Spleen (tissue), 11 donors: ENCODE measurements around the gene SEMA5B. TPM values are rescaled to one million over a fixed set of nuclear protein-coding genes. Genes with fewer than 3 reads are reported as not detected.

Experiments
- DNase-seq: peaks from one replicate; pipeline ENCODE4 v3.0.0-alpha.2; 2020
- H3K27ac ChIP-seq, 8 donors: fragments of 200-600 bp; sonication (generic) in 7 of 8; 1 replicate in 4 of 8; 2 replicates in 4 of 8; pipeline versions ENCODE4 v1.5.0 to v1.8.0; 2016 to 2021; ENCODE audit warnings: inconsistent platforms in 4 of 8, mild to moderate bottlenecking in 4 of 8, moderate library complexity in 1 of 8
- H3K27me3 ChIP-seq, 7 donors: fragments of 200-600 bp; sonication (generic) in 6 of 7; replicated peaks in 1 of 7; 1 replicate in 4 of 7; 2 replicates in 3 of 7; pipeline versions ENCODE4 v1.5.0 to v1.8.0; 2016 to 2021; ENCODE audit warnings: inconsistent platforms in 3 of 7, mild to moderate bottlenecking in 1 of 7
- H3K36me3 ChIP-seq, 6 donors: fragments of 200-600 bp; sonication (generic) in 5 of 6; 1 replicate in 4 of 6; 2 replicates in 2 of 6; pipeline versions ENCODE4 v1.5.0 to v1.8.0; 2016 to 2021; ENCODE audit warnings: inconsistent platforms in 2 of 6
- H3K4me1 ChIP-seq, 6 donors: fragments of 200-600 bp; sonication (generic) in 5 of 6; 1 replicate in 3 of 6; 2 replicates in 3 of 6; pipeline versions ENCODE4 v1.5.0 to v1.8.0; 2016 to 2021; ENCODE audit warnings: inconsistent platforms in 3 of 6
- H3K4me3 ChIP-seq, 8 donors: fragments of 200-600 bp; sonication (generic) in 7 of 8; 1 replicate in 4 of 8; 2 replicates in 4 of 8; pipeline versions ENCODE4 v1.5.0 to v1.8.0; 2016 to 2021; ENCODE audit warnings: inconsistent platforms in 4 of 8, mild to moderate bottlenecking in 4 of 8, moderate library complexity in 2 of 8
- H3K9me3 ChIP-seq, 8 donors: fragments of 200-600 bp; sonication (generic) in 7 of 8; 1 replicate in 4 of 8; 2 replicates in 4 of 8; pipeline versions ENCODE4 v1.5.0 to v1.8.0; 2016 to 2021; ENCODE audit warnings: inconsistent platforms in 4 of 8
- CTCF ChIP-seq, 11 experiments: fragments of 200-600 bp in 7 of 11; fragments of 450-650 bp in 4 of 11; sonication (generic) in 4 of 11; IDR thresholded peaks in 8 of 11; conservative IDR thresholded peaks in 3 of 11; 1 replicate in 7 of 11; 2 replicates in 4 of 11; pipeline versions ENCODE4 v1.4.0 to v1.8.0; 2016 to 2021; ENCODE audit warnings: antibody characterized with exemption in 11 of 11, inconsistent platforms in 4 of 11, mild to moderate bottlenecking in 1 of 11
- POLR2A ChIP-seq, 3 donors: fragments of 450-650 bp; IDR thresholded peaks; one replicate each; pipeline ENCODE4 v1.5.1; 2017; ENCODE audit warnings: antibody characterized with exemption in 3 of 3, mild to moderate bottlenecking in 1 of 3
- POLR2AphosphoS5 ChIP-seq, 3 donors: sonication (generic); formaldehyde crosslinking; IDR thresholded peaks; one replicate each; pipeline ENCODE4 v1.5.1; 2017; ENCODE audit warnings: antibody characterized with exemption in 3 of 3
- WGBS, 5 donors: extraction: QIAGEN DNeasy Blood & Tissue Kit in 3 of 5; methylation state at CpG; one replicate each; pipeline versions ENCODE4 v1.1.5 to v1.1.7; 2013 to 2018; 5-methylcytosine and 5-hydroxymethylcytosine counted together
- intact Hi-C: fragments of 100-400 bp; cut with DNase I; formaldehyde crosslinking; loops from one replicate; pipeline ENCODE4 v1.15.0; 2023; ENCODE audit warnings: low total_unique reads
- polyA plus RNA-seq, 3 donors: library from polyadenylated mRNA; stranded (reverse); fragments of 200-250 nt; gene quantifications; one replicate each; pipeline ENCODE4 v1.2.1, GENCODE V29; 2013
- total RNA-seq, 7 donors: library from RNA; depleted of rRNA in 3 of 7; stranded (reverse); fragments of >200 nt in 3 of 7; fragmentation: NEBNext Ultra II Directional in 4 of 7; extraction: Animal tissue kit (Norgen Biotek cat#: 25700) in 4 of 7; gene quantifications; one replicate each; pipeline versions ENCODE4 v1.1.0 to v1.2.1, GENCODE V29; 2016 to 2021
- donor health status: healthy with polysubstance abuse.
- donor health status: DM: no; HTN: no; CAD: no; lungs with moderate emphysema.
- donor health status: DM: no; HTN: no; CAD: no.
- donor health status: Bipolar disorder and iron deficiency.
- donor health status: healthy.
- donor health status: DM: no; HTN: no; CAD: no.
- donor health status: DM: yes; HTN: yes; CAD: no.

Gene SEMA5B
- total and polyA plus RNA-seq, 10 donors: 0.09 to 0.63 (median 0.41) TPM; not detected in 3

GRCh38 chr3:122978569-122978968 lies 49.0 kb downstream of the SEMA5B start:
- Histone ChIP-seq H3K27me3 (no peaks in the 10 kb centered on the region), H3K9me3 (no peaks in the 10 kb centered on the region), H3K36me3 (no peaks in the 10 kb centered on the region), H3K27ac (no peak overlapping the region), H3K4me3 (no peak overlapping the region), H3K4me1 (peaks cover 0 to 33% (median 20%) of the 10 kb centered on the region in 6 donors)
- WGBS, 5 donors: 74 to 86% (median 86%) methylated on average over 6 of the region's 6 CpGs
- TF ChIP-seq CTCF (IDR thresholded peaks at IDR 0.05 in 8 of 11, conservative IDR thresholded peaks at IDR 0.05 in 3 of 11) (no peak), POLR2A (IDR thresholded peaks at IDR 0.05) (no peak), POLR2AphosphoS5 (IDR thresholded peaks at IDR 0.05) (no peak)
- no peak for DNase-seq
- intact Hi-C loops: no loop called here

GRCh38 chr3:122977746-122978466 lies 49.7 kb downstream of the SEMA5B start:
- no peaks in the 10 kb centered on the region for H3K9me3 ChIP-seq
- H3K4me3 ChIP-seq: no peak overlapping the region
- 79 to 95% (median 85%) methylated on average over 7 to 14 of the region's 14 CpGs for WGBS, 5 donors
- DNase-seq: no peak
- H3K27ac ChIP-seq: no peak overlapping the region
- intact Hi-C loops: no loop called here
- H3K4me1 ChIP-seq: peaks cover 0 to 33% (median 20%) of the 10 kb centered on the region in 6 donors
- TF ChIP-seq POLR2AphosphoS5 (IDR thresholded peaks at IDR 0.05) (no peak), POLR2A (IDR thresholded peaks at IDR 0.05) (no peak)
- no peaks in the 10 kb centered on the region for H3K27me3 ChIP-seq
- H3K36me3 ChIP-seq: no peaks in the 10 kb centered on the region

- 27 to 45% (median 39%) methylated on average over 4 of the region's 4 CpGs for WGBS, 5 donors
- no peak overlapping the region for H3K27ac ChIP-seq
- no peak for DNase-seq
These were observed 51.7 kb downstream of the SEMA5B start for GRCh38 chr3:122975924-122976293.

GRCh38 chr3:122975163-122975923 lies 52.2 kb downstream of the SEMA5B start:
- DNase-seq: no peak
- 17 to 33% (median 17%) methylated on average over 12 of the region's 12 CpGs for WGBS, 5 donors
- Histone ChIP-seq H3K36me3 (no peaks in the 10 kb centered on the region), H3K9me3 (no peaks in the 10 kb centered on the region), H3K4me1 (peaks cover 0 to 28% (median 15%) of the 10 kb centered on the region in 6 donors), H3K27ac (no peak overlapping the region), H3K4me3 (no peak overlapping the region), H3K27me3 (no peaks in the 10 kb centered on the region)
- intact Hi-C loops: no loop called here
- TF ChIP-seq POLR2A (IDR thresholded peaks at IDR 0.05) (no peak), POLR2AphosphoS5 (IDR thresholded peaks at IDR 0.05) (no peak), CTCF (IDR thresholded peaks at IDR 0.05 in 8 of 11, conservative IDR thresholded peaks at IDR 0.05 in 3 of 11) (no peak)

More at GRCh38 chr3:122975924-122976293, 51.7 kb downstream of the SEMA5B start:
- Histone ChIP-seq H3K27me3 (no peaks in the 10 kb centered on the region), H3K9me3 (no peaks in the 10 kb centered on the region), H3K4me3 (no peak overlapping the region), H3K36me3 (no peaks in the 10 kb centered on the region), H3K4me1 (peaks cover 0 to 28% (median 15%) of the 10 kb centered on the region in 6 donors)
- no peak for TF ChIP-seq CTCF (IDR thresholded peaks at IDR 0.05 in 8 of 11, conservative IDR thresholded peaks at IDR 0.05 in 3 of 11)
- no peak for TF ChIP-seq POLR2AphosphoS5 (IDR thresholded peaks at IDR 0.05)
- no peak for TF ChIP-seq POLR2A (IDR thresholded peaks at IDR 0.05)
- intact Hi-C loops: no loop called here
